BE2C (cell line): ENCODE data around the gene S100A2.

Source experiments
- DNase-seq: peaks from one replicate; pipeline ENCODE4 v3.0.0-alpha.2; 2020
- H3K27me3 ChIP-seq: fragments of 250-450 bp; sonication (Bioruptor Pico); 2 replicates; pipeline ENCODE4 v1.5.1; 2020; ENCODE audit warnings: mild to moderate bottlenecking
- H3K36me3 ChIP-seq: fragments of 250-450 bp; sonication (Bioruptor Pico); 2 replicates; pipeline ENCODE4 v1.5.1; 2020; ENCODE audit warnings: mild to moderate bottlenecking
- H3K4me1 ChIP-seq: fragments of 250-450 bp; sonication (Bioruptor Pico); 2 replicates; pipeline ENCODE4 v1.5.1; 2020
- H3K4me3 ChIP-seq: 2 replicates; pipeline ENCODE4 v1.5.1; 2011; ENCODE audit warnings: low read depth, low read length
- H3K9me3 ChIP-seq: fragments of 250-450 bp; sonication (Bioruptor Pico); 2 replicates; pipeline ENCODE4 v1.5.1; 2020
- CTCF ChIP-seq: IDR thresholded peaks from 2 replicates; pipeline ENCODE4 v1.5.1; 2012; ENCODE audit warnings: mild to moderate bottlenecking, low read depth, low read length

The S100A2 gene

GRCh38 chr1:153533689-153534201, 31.9 kb downstream of the S100A2 start:
- Histone ChIP-seq H3K27me3 (no peaks in the 10 kb centered on the region), H3K36me3 (no peaks in the 10 kb centered on the region), H3K4me3 (peak overlapping the region; percentile 43), H3K9me3 (no peaks in the 10 kb centered on the region), H3K4me1 (peaks cover 37% of the 10 kb centered on the region)
- no peak for TF ChIP-seq CTCF
- peak; percentile 74 for DNase-seq

- Histone ChIP-seq H3K9me3 (no peaks in the 10 kb centered on the region), H3K36me3 (no peaks in the 10 kb centered on the region), H3K27me3 (no peaks in the 10 kb centered on the region), H3K4me3 (peak overlapping the region; percentile 43), H3K4me1 (peaks cover 32% of the 10 kb centered on the region)
- peak; percentile 74 for TF ChIP-seq CTCF
- DNase-seq = peak; percentile 77
These were observed 32.7 kb downstream of the S100A2 start for GRCh38 chr1:153532769-153533599.

GRCh38 chr1:153532181-153532580, 33.5 kb downstream of the S100A2 start:
- no peak for TF ChIP-seq CTCF
- no peaks in the 10 kb centered on the region for H3K27me3 ChIP-seq
- no peaks in the 10 kb centered on the region for H3K36me3 ChIP-seq
- no peaks in the 10 kb centered on the region for H3K9me3 ChIP-seq
- DNase-seq = no peak
- H3K4me3 ChIP-seq = no peak overlapping the region
- peaks cover 29% of the 10 kb centered on the region for H3K4me1 ChIP-seq

- Histone ChIP-seq H3K4me3 (no peak overlapping the region), H3K27me3 (no peaks in the 10 kb centered on the region)
These were observed 34.0 kb downstream of the S100A2 start for GRCh38 chr1:153531638-153532037.

DNA sequence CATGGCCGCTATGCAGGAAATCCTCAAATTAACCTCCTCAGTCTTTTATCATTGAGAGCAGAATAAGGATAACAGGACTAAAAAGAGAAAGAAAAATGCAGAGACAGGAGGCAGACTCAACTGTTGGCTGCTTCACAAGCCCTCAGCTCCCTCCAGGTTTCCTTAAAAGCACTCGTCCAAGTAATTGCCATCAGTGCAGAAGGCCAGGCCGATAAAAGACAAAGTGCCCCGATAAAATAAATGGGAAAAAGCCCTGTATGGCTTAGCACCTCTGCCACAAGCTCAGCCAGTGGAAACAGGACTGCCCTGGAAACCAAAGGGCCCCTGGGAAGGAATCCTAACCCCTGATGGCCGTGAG, 38.0 kb downstream of the S100A2 start:
- TF ChIP-seq CTCF = no peak
- Histone ChIP-seq H3K4me3 (no peak overlapping the region), H3K36me3 (no peaks in the 10 kb centered on the region), H3K27me3 (no peaks in the 10 kb centered on the region), H3K9me3 (no peaks in the 10 kb centered on the region), H3K4me1 (peaks cover 24% of the 10 kb centered on the region)
- DNase-seq = peak; percentile 62

More at GRCh38 chr1:153531638-153532037, 34.0 kb downstream of the S100A2 start:
- H3K9me3 ChIP-seq = no peaks in the 10 kb centered on the region
- TF ChIP-seq CTCF = no peak
- DNase-seq = no peak
- peaks cover 29% of the 10 kb centered on the region for H3K4me1 ChIP-seq
- H3K36me3 ChIP-seq = no peaks in the 10 kb centered on the region

- H3K4me1 ChIP-seq = peaks cover 24% of the 10 kb centered on the region
- no peak for TF ChIP-seq CTCF
- DNase-seq = no peak
- no peaks in the 10 kb centered on the region for H3K36me3 ChIP-seq
- H3K4me3 ChIP-seq = no peak overlapping the region
- no peaks in the 10 kb centered on the region for H3K9me3 ChIP-seq
- H3K27me3 ChIP-seq = no peaks in the 10 kb centered on the region
These were observed 38.5 kb downstream of the S100A2 start for GRCh38 chr1:153527023-153527682.
